Measurements from ENCODE around the gene FTO.

FTO gene

DNA sequence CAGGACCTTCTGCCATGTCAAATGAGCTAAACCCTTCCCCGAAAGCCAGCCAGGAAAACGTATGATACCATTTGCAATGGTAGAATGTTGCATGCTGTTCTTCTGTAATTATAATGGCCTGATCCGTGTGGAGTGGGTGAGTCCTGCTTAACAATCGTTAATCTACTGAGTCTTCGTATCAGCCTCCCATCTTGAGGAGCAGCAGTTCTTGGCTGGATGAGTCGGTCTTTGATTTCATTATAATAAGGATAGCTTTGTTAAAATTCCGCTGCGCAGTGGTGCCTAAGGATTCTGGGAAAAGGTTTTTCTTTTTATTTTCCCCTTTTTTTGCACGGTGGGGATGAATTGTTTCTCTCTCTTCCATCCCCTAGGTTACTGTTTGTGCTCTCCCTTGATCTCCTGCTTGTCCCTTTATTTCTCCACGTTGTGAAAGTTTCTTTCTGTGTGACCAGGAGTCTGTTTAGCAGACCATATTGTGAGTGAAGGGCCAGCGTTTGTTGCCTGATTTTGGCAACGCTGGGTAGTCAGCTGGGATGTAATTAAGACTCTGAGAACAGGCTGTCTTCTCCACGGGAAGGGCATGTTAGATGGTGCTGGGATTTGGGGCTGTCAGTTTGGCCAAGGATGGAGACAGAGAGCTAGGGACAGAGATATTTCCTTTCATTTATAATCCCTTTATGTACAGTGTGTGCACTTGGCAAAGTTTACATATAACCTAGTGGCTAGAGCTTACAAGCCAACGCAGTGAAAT, 263.0 kb downstream of the FTO start:
- no peak overlapping the region for H3K27ac ChIP-seq (ENCODE audit: low read length)
- no peak for DNase-seq
- TF ChIP-seq, protein P1, sequence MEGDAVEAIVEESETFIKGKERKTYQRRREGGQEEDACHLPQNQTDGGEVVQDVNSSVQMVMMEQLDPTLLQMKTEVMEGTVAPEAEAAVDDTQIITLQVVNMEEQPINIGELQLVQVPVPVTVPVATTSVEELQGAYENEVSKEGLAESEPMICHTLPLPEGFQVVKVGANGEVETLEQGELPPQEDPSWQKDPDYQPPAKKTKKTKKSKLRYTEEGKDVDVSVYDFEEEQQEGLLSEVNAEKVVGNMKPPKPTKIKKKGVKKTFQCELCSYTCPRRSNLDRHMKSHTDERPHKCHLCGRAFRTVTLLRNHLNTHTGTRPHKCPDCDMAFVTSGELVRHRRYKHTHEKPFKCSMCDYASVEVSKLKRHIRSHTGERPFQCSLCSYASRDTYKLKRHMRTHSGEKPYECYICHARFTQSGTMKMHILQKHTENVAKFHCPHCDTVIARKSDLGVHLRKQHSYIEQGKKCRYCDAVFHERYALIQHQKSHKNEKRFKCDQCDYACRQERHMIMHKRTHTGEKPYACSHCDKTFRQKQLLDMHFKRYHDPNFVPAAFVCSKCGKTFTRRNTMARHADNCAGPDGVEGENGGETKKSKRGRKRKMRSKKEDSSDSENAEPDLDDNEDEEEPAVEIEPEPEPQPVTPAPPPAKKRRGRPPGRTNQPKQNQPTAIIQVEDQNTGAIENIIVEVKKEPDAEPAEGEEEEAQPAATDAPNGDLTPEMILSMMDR (IDR thresholded peaks at IDR 0.05; ENCODE audit: low read length): no peak
- TF ChIP-seq EZH2phosphoT487 (IDR thresholded peaks at IDR 0.05; ENCODE audit: low read length) (no peak), EZH2 (optimal IDR thresholded peaks at IDR 0.05; ENCODE audit: low read depth, low read length) (no peak)

DNA sequence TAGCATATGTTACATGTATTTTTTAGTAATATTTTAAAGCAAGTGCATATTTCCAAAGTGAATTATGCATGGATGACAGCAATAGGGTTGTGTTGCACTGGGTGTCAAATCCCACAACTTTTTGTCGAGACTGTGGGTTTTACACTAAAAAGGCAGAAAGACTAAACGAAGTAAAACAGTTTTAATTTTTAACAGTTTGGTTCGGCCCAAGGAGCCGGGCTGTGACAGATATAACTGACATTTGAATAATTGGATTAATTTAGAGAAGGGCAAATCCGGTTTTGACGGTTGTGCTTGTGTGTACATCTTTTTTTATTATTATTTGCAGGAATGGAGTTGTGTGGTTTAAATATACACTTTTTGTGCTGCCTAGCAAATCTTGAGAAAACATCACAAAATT, 263.6 kb downstream of the FTO start:
- H4K20me1 ChIP-seq (ENCODE audit: insufficient read depth, low read length): no peaks in the 10 kb centered on the region
- H3K27ac ChIP-seq (ENCODE audit: low read length): no peak overlapping the region
- no peaks in the 10 kb centered on the region for H3K9me3 ChIP-seq (replicated peaks; ENCODE audit: insufficient read depth, low read length)
- H3K9ac ChIP-seq (ENCODE audit: low read length): no peak overlapping the region
- TF ChIP-seq EZH2 (optimal IDR thresholded peaks at IDR 0.05; ENCODE audit: low read depth, low read length): no peak
- TF ChIP-seq, protein P1 (IDR thresholded peaks at IDR 0.05; ENCODE audit: low read length): no peak
- H3K4me3 ChIP-seq (ENCODE audit: low read length): no peak overlapping the region
- no peak for DNase-seq
- no peaks in the 10 kb centered on the region for H3K27me3 ChIP-seq (replicated peaks; ENCODE audit: insufficient read depth, low read length)
- no peak overlapping the region for H2AFZ ChIP-seq (ENCODE audit: low read length)
- H3K79me2 ChIP-seq (ENCODE audit: low read length): no peaks in the 10 kb centered on the region
- H3K4me2 ChIP-seq (ENCODE audit: low read depth, low read length): no peak overlapping the region
- H3K9me2 ChIP-seq (replicated peaks; ENCODE audit: insufficient read depth, low read length): no peaks in the 10 kb centered on the region
- H3K4me1 ChIP-seq (ENCODE audit: low read length): no peaks in the 10 kb centered on the region
- H3K36me3 ChIP-seq (replicated peaks; ENCODE audit: insufficient read depth, low read length): no peaks in the 10 kb centered on the region
- H3F3A ChIP-seq (ENCODE audit: insufficient read depth, low read length): no peaks in the 10 kb centered on the region

More for the DNA sequence above, 263.0 kb downstream of the FTO start:
- no peaks in the 10 kb centered on the region for H3K27me3 ChIP-seq (replicated peaks; ENCODE audit: insufficient read depth, low read length)
- H3K79me2 ChIP-seq (ENCODE audit: low read length): no peaks in the 10 kb centered on the region
- H3K36me3 ChIP-seq (replicated peaks; ENCODE audit: insufficient read depth, low read length): no peaks in the 10 kb centered on the region
- no peaks in the 10 kb centered on the region for H3K4me1 ChIP-seq (ENCODE audit: low read length)
- H4K20me1 ChIP-seq (ENCODE audit: insufficient read depth, low read length): no peaks in the 10 kb centered on the region
- H3K9me2 ChIP-seq (replicated peaks; ENCODE audit: insufficient read depth, low read length): no peaks in the 10 kb centered on the region
- no peaks in the 10 kb centered on the region for H3F3A ChIP-seq (ENCODE audit: insufficient read depth, low read length)
- no peaks in the 10 kb centered on the region for H3K9me3 ChIP-seq (replicated peaks; ENCODE audit: insufficient read depth, low read length)
- H3K4me3 ChIP-seq (ENCODE audit: low read length): no peak overlapping the region
- H3K4me2 ChIP-seq (ENCODE audit: low read depth, low read length): no peak overlapping the region
- no peak overlapping the region for H2AFZ ChIP-seq (ENCODE audit: low read length)
- no peak overlapping the region for H3K9ac ChIP-seq (ENCODE audit: low read length)

DNA sequence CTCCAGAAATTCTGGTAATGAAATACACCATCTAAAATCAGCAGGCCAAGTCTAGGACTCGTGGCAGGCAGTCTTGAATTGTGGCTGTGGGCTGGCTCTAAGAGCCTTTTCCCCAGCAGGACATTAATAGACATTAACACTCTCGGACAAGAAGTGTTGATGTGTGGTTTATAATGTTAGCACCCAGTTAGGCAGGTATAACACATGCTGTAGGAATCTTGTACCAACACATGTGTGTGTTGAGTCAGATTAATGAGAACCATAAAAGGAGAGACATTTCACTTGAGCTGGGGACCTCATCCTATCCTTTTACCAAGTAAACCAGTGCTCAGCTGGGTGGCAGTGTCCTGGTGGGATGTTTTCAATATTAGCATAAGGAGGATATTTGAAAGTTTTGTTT, 264.5 kb downstream of the FTO start:
- Histone ChIP-seq H2AFZ (ENCODE audit: low read length) (no peak overlapping the region), H3K4me3 (ENCODE audit: low read length) (no peak overlapping the region), H3K27ac (ENCODE audit: low read length) (no peak overlapping the region)

More for the DNA sequence above, 264.5 kb downstream of the FTO start:
- no peaks in the 10 kb centered on the region for H3K27me3 ChIP-seq (replicated peaks; ENCODE audit: insufficient read depth, low read length)
- H3K79me2 ChIP-seq (ENCODE audit: low read length): no peaks in the 10 kb centered on the region
- no peaks in the 10 kb centered on the region for H3K9me2 ChIP-seq (replicated peaks; ENCODE audit: insufficient read depth, low read length)
- H3K9ac ChIP-seq (ENCODE audit: low read length): no peak overlapping the region
- H3F3A ChIP-seq (ENCODE audit: insufficient read depth, low read length): no peaks in the 10 kb centered on the region
- DNase-seq: no peak
- no peaks in the 10 kb centered on the region for H3K36me3 ChIP-seq (replicated peaks; ENCODE audit: insufficient read depth, low read length)
- H3K4me1 ChIP-seq (ENCODE audit: low read length): no peaks in the 10 kb centered on the region
- no peaks in the 10 kb centered on the region for H4K20me1 ChIP-seq (ENCODE audit: insufficient read depth, low read length)
- TF ChIP-seq, protein P1 (IDR thresholded peaks at IDR 0.05; ENCODE audit: low read length): no peak
- TF ChIP-seq EZH2phosphoT487 (IDR thresholded peaks at IDR 0.05; ENCODE audit: low read length) (no peak), EZH2 (optimal IDR thresholded peaks at IDR 0.05; ENCODE audit: low read depth, low read length) (no peak)
- no peaks in the 10 kb centered on the region for H3K9me3 ChIP-seq (replicated peaks; ENCODE audit: insufficient read depth, low read length)
- no peak overlapping the region for H3K4me2 ChIP-seq (ENCODE audit: low read depth, low read length)
